Activated T-helper 1 cell treated with anti-CD3 and anti-CD28 coated beads, Interleukin-12 subunit alpha, Interleukin-12 subunit beta, Interleukin-2, Interleukin-4 antibody, amounts not matched to agents 30 ng/mL and 10 ng/mL and 1 ng/mL, durations not matched to agents 14 hours and 24 hours and 36 hours (primary cell): ENCODE measurements around the gene ADM2. TPM values are rescaled to one million over a fixed set of nuclear protein-coding genes. Genes with fewer than 3 reads are reported as not detected.
"Not testable (repeated sequence)": the region's sequence is repeated elsewhere in the genome, so short reads cannot be mapped to it uniquely, and the experiment has no call there.

Source experiments
- DNase-seq: peaks from one replicate; pipeline ENCODE4 v3.0.0; 2021; ENCODE audit warnings: low spot score
- H3K27ac Mint-ChIP-seq: one replicate; pipeline ENCODE4 v1.8.0; 2021; ENCODE audit warnings: mild to moderate bottlenecking, mixed read lengths
- H3K27me3 Mint-ChIP-seq: one replicate; pipeline ENCODE4 v1.8.0; 2022; ENCODE audit warnings: mild to moderate bottlenecking, moderate library complexity, mixed read lengths; ENCODE audit not compliant: insufficient read depth
- H3K36me3 Mint-ChIP-seq: one replicate; pipeline ENCODE4 v1.8.0; 2021; ENCODE audit warnings: low read depth, mixed read lengths
- H3K4me1 Mint-ChIP-seq: one replicate; pipeline ENCODE4 v1.8.0; 2021; ENCODE audit warnings: low read depth, mixed read lengths
- H3K4me3 Mint-ChIP-seq: one replicate; pipeline ENCODE4 v1.8.0; 2021; ENCODE audit warnings: mild to moderate bottlenecking, moderate library complexity, mixed read lengths
- H3K9me3 Mint-ChIP-seq: one replicate; pipeline ENCODE4 v1.8.0; 2021; ENCODE audit warnings: mixed read lengths
- intact Hi-C: fragments of 100-400 bp; cut with micrococcal nuclease; formaldehyde crosslinking; loops from one replicate; pipeline ENCODE4 v1.15.1; 2024
- total RNA-seq: library from RNA; stranded (reverse); gene quantifications from 2 replicates; pipeline ENCODE4 v1.2.3, GENCODE V29; 2022

The ADM2 gene, protein sequence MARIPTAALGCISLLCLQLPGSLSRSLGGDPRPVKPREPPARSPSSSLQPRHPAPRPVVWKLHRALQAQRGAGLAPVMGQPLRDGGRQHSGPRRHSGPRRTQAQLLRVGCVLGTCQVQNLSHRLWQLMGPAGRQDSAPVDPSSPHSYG
- total RNA-seq = 4.2 and 4.9 TPM in 2 replicates

GRCh38 chr22:50481440-50482106 lies at the start of gene ADM2:
TSS of gene ADM2 (plus strand) at chr22:50481543. CDS start at chr22:50481848, 305 bp downstream.
- no peak within 1 kb of the TSS for H3K27ac Mint-ChIP-seq
- no peaks in the 10 kb centered on the region for H3K9me3 Mint-ChIP-seq
- peak within 1 kb of the TSS; percentile 83 for H3K4me3 Mint-ChIP-seq
- intact Hi-C loops = loop anchor here (1.0 kb wide), 1 partner anchor 26 kb away; the partner anchor contains the start of gene LMF2
- H3K36me3 Mint-ChIP-seq = no peaks in the 10 kb centered on the region
- H3K4me1 Mint-ChIP-seq = peaks cover 4% of the 10 kb centered on the region
- H3K27me3 Mint-ChIP-seq = peaks cover 21% of the 10 kb centered on the region
- peak; percentile 73 for DNase-seq

DNA sequence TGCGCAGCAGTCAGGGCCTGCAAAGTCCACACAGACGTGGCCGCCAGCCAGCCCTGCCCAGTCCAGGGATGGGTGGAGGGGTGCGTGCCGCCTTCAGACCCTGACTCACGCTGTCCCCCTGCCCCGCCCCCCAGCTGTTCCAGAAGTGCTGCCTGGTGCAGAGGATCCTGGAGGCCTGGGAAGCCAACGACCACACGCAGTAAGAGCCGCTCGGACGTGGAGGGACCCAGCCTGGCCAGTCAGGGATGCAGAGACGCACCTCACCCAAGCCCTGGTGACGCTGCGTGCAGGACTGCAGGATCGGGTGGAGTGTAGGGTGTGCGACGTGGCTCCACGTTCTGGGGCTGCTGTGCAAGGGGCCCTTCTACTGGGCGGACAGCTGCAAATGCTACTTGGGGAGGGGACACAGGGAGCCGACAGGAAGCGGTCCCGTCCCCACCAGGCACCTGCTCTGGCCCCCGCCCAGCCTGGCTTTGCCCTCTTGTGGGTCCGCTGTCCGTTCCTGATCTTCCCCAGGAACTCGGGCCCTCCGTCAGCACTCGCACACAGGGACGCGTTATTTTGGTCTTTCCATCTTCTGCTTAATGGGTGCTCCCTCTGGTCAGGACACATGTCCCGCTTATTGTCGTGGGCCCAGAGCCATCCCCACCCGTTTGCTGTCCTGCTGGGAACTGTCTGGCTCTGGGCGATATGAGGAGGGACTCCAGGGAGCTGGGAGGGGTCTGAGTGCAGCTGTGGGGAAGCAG lies 49.0 kb upstream of the ADM2 start:
- no peak overlapping the region for H3K27ac Mint-ChIP-seq
- peaks cover 29% of the 10 kb centered on the region for H3K36me3 Mint-ChIP-seq
- intact Hi-C loops = no loop called here
- no peak for DNase-seq
- H3K27me3 Mint-ChIP-seq = no peaks in the 10 kb centered on the region
- no peaks in the 10 kb centered on the region for H3K4me1 Mint-ChIP-seq
- no peaks in the 10 kb centered on the region for H3K9me3 Mint-ChIP-seq
- H3K4me3 Mint-ChIP-seq = no peak overlapping the region

- H3K36me3 Mint-ChIP-seq = peaks cover 29% of the 10 kb centered on the region
- DNase-seq, H3K9me3 Mint-ChIP-seq, H3K4me1 Mint-ChIP-seq, H3K27ac Mint-ChIP-seq, intact Hi-C loops, H3K4me3 Mint-ChIP-seq, H3K27me3 Mint-ChIP-seq: not testable (repeated sequence)
Measured at GRCh38 chr22:50432877-50433510, 48.3 kb upstream of the ADM2 start.

DNA sequence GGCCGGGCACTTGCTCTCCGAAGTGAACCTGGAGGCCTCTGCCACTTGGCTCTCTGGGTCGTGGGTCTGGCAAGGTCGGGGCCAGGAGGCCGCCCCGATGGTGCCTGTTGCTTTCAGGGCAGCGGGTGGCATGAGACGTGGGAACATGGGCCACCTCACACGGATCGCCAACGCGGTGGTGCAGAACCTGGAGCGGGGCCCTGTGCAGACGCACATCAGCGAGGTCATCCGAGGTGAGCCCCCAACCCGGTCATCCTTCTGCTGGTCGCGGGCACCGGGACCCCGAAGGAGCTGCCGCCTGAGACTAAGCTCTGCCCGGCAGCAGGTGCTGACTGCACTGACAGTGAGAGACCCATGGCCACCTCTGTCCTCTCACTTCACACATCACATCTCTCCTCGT lies 46.5 kb upstream of the ADM2 start:
- Mint-ChIP-seq H3K27ac (no peak overlapping the region), H3K9me3 (no peaks in the 10 kb centered on the region)
- intact Hi-C loops = no loop called here

GRCh38 chr22:50435291-50436014 lies 45.9 kb upstream of the ADM2 start:
- Mint-ChIP-seq H3K4me1 (no peaks in the 10 kb centered on the region), H3K27ac (no peak overlapping the region)
- intact Hi-C loops = no loop called here

More for the DNA sequence above, 46.5 kb upstream of the ADM2 start:
- no peak for DNase-seq
- H3K4me3 Mint-ChIP-seq = no peak overlapping the region
- H3K36me3 Mint-ChIP-seq = peaks cover 16% of the 10 kb centered on the region
- no peaks in the 10 kb centered on the region for H3K4me1 Mint-ChIP-seq
- no peaks in the 10 kb centered on the region for H3K27me3 Mint-ChIP-seq

GRCh38 chr22:50436015-50436830 lies 45.1 kb upstream of the ADM2 start:
- H3K9me3 Mint-ChIP-seq = no peaks in the 10 kb centered on the region
- no peak overlapping the region for H3K27ac Mint-ChIP-seq
- no peaks in the 10 kb centered on the region for H3K27me3 Mint-ChIP-seq
- no peak overlapping the region for H3K4me3 Mint-ChIP-seq
- intact Hi-C loops = no loop called here
- H3K4me1 Mint-ChIP-seq = no peaks in the 10 kb centered on the region
- DNase-seq = no peak
- peaks cover 10% of the 10 kb centered on the region for H3K36me3 Mint-ChIP-seq

More at GRCh38 chr22:50435291-50436014, 45.9 kb upstream of the ADM2 start:
- Mint-ChIP-seq H3K9me3 (no peaks in the 10 kb centered on the region), H3K36me3 (peaks cover 14% of the 10 kb centered on the region), H3K4me3 (no peak overlapping the region), H3K27me3 (no peaks in the 10 kb centered on the region)
- no peak for DNase-seq

GRCh38 chr22:50436841-50437341 lies 44.5 kb upstream of the ADM2 start:
- H3K36me3 Mint-ChIP-seq = peaks cover 5% of the 10 kb centered on the region
- no peaks in the 10 kb centered on the region for H3K27me3 Mint-ChIP-seq
- no peak for DNase-seq
- H3K27ac Mint-ChIP-seq = no peak overlapping the region
- no peaks in the 10 kb centered on the region for H3K9me3 Mint-ChIP-seq
- no peaks in the 10 kb centered on the region for H3K4me1 Mint-ChIP-seq
- intact Hi-C loops = no loop called here
- no peak overlapping the region for H3K4me3 Mint-ChIP-seq

- no peaks in the 10 kb centered on the region for H3K27me3 Mint-ChIP-seq
- H3K4me1 Mint-ChIP-seq = no peaks in the 10 kb centered on the region
- no peak for DNase-seq
- no peaks in the 10 kb centered on the region for H3K9me3 Mint-ChIP-seq
- no peak overlapping the region for H3K27ac Mint-ChIP-seq
- intact Hi-C loops = no loop called here
- H3K36me3 Mint-ChIP-seq = peaks cover 4% of the 10 kb centered on the region
- H3K4me3 Mint-ChIP-seq = no peak overlapping the region
Measured at GRCh38 chr22:50437511-50438304, 43.6 kb upstream of the ADM2 start.

- Mint-ChIP-seq H3K4me3 (no peak overlapping the region), H3K9me3 (no peaks in the 10 kb centered on the region), H3K27ac (no peak overlapping the region)
Measured at GRCh38 chr22:50438305-50439275, 42.8 kb upstream of the ADM2 start.

DNA sequence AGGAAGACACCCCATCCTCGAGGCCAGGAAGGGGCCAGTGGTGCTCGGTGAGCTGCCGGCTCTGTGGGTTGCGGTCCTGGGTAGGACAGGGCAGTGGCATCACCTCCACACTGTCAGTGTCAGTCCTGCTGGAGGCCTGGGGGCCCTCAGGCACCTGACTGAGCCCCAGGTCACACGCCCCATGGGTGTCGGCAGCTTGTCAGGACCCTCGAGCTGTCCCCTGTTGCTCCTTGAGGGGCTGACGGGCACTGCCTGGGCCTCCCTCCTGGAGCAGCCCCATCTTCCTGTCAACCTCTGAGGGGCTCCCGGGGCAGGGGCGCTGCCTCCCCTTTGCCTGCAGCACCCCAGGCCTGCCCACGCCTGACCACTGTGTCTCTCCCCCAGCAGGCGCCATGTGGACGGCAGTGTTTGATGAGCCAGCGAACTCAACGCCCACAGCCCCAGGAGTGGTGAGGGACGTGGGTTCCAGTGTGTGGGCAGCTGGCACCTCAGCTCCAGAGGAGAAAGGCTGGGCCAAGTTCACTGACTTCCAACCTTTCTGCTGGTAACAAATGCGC lies 42.0 kb upstream of the ADM2 start:
- Mint-ChIP-seq H3K36me3 (peaks cover 6% of the 10 kb centered on the region), H3K27ac (no peak overlapping the region), H3K9me3 (no peaks in the 10 kb centered on the region), H3K4me1 (no peaks in the 10 kb centered on the region), H3K27me3 (no peaks in the 10 kb centered on the region), H3K4me3 (no peak overlapping the region)
- intact Hi-C loops = no loop called here
- no peak for DNase-seq

More at GRCh38 chr22:50438305-50439275, 42.8 kb upstream of the ADM2 start:
- Mint-ChIP-seq H3K27me3 (no peaks in the 10 kb centered on the region), H3K36me3 (peaks cover 6% of the 10 kb centered on the region), H3K4me1 (no peaks in the 10 kb centered on the region)
- no peak for DNase-seq
- intact Hi-C loops = no loop called here
